Transverse colon (tissue), 4 donors: ENCODE results near the gene ORMDL2.

Source experiments
- CTCF ChIP-seq, 5 experiments: fragments of 200-600 bp in 3 of 5; fragments of 450-650 bp in 2 of 5; sonication (generic) in 3 of 5; IDR thresholded peaks; 1 replicate in 2 of 5; 2 replicates in 3 of 5; pipeline ENCODE4 v1.5.1; 2016 to 2017; ENCODE audit warnings: antibody characterized with exemption in 5 of 5, inconsistent platforms in 3 of 5, mild to moderate bottlenecking in 2 of 5, moderate library complexity in 1 of 5
- EP300 ChIP-seq: sonication (generic); formaldehyde crosslinking; IDR thresholded peaks from one replicate; pipeline ENCODE4 v1.6.1; 2017; ENCODE audit warnings: antibody characterized with exemption, low read depth
- POLR2A ChIP-seq: fragments of 450-650 bp; IDR thresholded peaks from one replicate; pipeline ENCODE4 v1.6.1; 2016; ENCODE audit warnings: antibody characterized with exemption, mild to moderate bottlenecking, moderate library complexity
- POLR2AphosphoS5 ChIP-seq, 3 donors: sonication (generic); formaldehyde crosslinking; IDR thresholded peaks; one replicate each; pipeline ENCODE4 v1.6.1; 2016; ENCODE audit warnings: antibody characterized with exemption in 3 of 3

DNA sequence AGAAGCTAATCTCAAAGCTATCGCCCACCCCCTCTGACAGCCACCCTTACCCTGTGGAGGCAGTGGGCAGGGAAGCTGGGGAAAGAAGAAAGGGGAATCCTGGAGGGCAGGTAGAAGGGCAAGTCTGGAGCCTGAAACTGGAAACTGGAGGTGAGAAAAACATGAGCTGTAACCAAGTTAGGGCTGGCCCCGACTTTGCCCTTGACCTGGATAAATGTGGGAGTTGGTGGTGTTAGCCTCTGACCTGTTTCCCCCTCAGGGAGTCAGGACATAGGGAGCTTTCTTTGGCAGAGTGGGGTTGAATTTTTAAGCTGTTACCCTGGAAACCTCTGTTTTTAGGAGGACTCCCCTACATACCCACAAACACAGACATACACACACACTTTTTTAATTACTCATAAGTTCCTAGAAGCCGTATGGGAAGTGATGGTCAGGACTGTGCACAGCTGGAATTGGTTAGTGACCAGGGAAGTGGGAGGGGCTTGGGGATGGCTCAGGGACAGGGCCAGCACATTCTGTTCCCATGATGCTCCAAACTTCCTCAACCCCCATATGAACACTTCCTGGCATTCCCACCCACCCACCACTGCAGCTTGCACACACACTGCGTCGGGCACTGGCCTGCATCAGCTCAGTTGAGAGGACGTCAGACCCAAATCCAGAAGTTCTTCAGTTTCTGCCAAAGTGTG lies 29.9 kb downstream of the ORMDL2 start:
- TF ChIP-seq CTCF (IDR thresholded peaks at IDR 0.05) (no peak), POLR2A (peak; percentile 53), EP300 (peak; percentile 98), POLR2AphosphoS5 (IDR thresholded peaks at IDR 0.05) (peak; percentile 76 to 89 (median 88))
